Fibroblast of villous mesenchyme (primary cell): ENCODE results near the gene SLC23A3. TPM values are rescaled to one million over a fixed set of nuclear protein-coding genes. Genes with fewer than 3 reads are reported as not detected.

Experiments used
- DNase-seq: peaks from one replicate; pipeline ENCODE4 v3.0.0-alpha.2; 2010; ENCODE audit warnings: low read depth
- H3K4me3 ChIP-seq: 2 replicates; pipeline ENCODE4 v1.5.1; 2011; ENCODE audit warnings: low read depth, mild to moderate bottlenecking, low read length
- CTCF ChIP-seq: IDR thresholded peaks from 2 replicates; pipeline ENCODE4 v1.5.1; 2012; ENCODE audit warnings: low read depth, mild to moderate bottlenecking, low read length; ENCODE audit not compliant: insufficient read depth
- total RNA-seq: library from RNA; depleted of rRNA; stranded (reverse); fragments of >200 nt; gene quantifications from 2 replicates; pipeline ENCODE4 v1.2.3, GENCODE V29; 2012

Gene SLC23A3
- total RNA-seq, 1 donor = 0.86 TPM

- no peak for TF ChIP-seq CTCF
- DNase-seq = no peak
- no peak overlapping the region for H3K4me3 ChIP-seq
Observed at GRCh38 chr2:219131327-219131726, 38.5 kb downstream of the SLC23A3 start.

- H3K4me3 ChIP-seq = no peak overlapping the region
- DNase-seq = no peak
- TF ChIP-seq CTCF = no peak
Observed at GRCh38 chr2:219129589-219129988, 40.2 kb downstream of the SLC23A3 start.

GRCh38 chr2:219128396-219128795, 41.4 kb downstream of the SLC23A3 start:
- no peak for DNase-seq
- no peak for TF ChIP-seq CTCF
- no peak overlapping the region for H3K4me3 ChIP-seq

- TF ChIP-seq CTCF = no peak
- no peak overlapping the region for H3K4me3 ChIP-seq
- DNase-seq = no peak
Observed at GRCh38 chr2:219127037-219127635, 42.7 kb downstream of the SLC23A3 start.

- no peak for DNase-seq
- H3K4me3 ChIP-seq = no peak overlapping the region
- no peak for TF ChIP-seq CTCF
Observed at GRCh38 chr2:219126555-219126954, 43.3 kb downstream of the SLC23A3 start.

GRCh38 chr2:219125886-219126270, 44.0 kb downstream of the SLC23A3 start:
- H3K4me3 ChIP-seq = no peak overlapping the region
- DNase-seq = peak; percentile 16
- no peak for TF ChIP-seq CTCF
